GM19238 (cell line): Measurements from ENCODE around the gene VENTX.

Source experiments
- DNase-seq: peaks from one replicate; pipeline ENCODE4 v3.0.0; 2011; ENCODE audit warnings: low spot score; ENCODE audit not compliant: insufficient read length

Gene VENTX

GRCh38 chr10:133235265-133235855 lies 2.3 kb upstream of the VENTX start:
- DNase-seq: no peak

- no peak for DNase-seq
These were observed 1.7 kb upstream of the VENTX start for GRCh38 chr10:133235932-133236331.

DNA sequence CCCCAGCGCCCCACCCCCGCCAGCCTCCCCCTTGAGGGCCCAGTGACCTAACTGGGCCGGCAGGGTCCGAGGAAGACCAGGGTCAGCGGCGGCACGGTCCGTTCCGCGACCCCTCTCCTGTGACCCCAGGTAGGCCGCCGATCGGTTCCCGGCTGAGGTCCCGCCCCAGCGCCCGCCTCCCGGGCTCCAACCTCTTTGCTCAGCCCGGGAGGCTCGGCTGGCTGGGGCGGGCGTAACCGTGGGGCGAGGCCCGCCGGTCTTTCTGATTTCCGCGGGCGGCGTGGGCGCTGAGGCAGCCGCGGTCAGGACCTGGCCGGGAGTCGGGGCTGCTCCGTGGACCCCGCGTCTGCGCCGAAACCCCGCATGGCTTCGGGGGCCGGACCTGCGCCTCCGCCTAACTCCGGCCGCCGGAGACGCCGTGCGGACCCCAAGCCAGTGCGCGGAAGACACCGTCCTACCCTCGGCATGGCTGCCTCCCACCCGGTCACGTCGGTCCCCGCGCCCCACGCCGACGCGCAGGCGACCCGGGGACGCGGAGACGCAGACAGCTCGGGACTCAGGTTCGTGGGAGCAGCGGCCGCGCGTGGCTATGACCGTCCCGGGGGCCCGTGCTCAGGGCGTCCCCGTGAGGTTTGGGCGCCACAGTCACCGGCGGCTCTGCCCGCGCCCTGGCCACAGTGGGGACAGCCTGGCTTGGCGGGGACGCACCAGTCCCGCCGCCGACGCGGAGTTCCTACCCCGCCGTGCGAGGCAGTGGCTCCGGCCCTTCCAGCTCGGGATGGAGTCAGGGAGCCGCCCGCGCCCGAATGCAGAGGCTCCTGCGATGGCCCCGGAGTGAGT lies 1.0 kb upstream of the VENTX start:
- no peak for DNase-seq

GRCh38 chr10:133237241-133237587 lies 441 bp upstream of the VENTX start:
- DNase-seq: no peak

DNA sequence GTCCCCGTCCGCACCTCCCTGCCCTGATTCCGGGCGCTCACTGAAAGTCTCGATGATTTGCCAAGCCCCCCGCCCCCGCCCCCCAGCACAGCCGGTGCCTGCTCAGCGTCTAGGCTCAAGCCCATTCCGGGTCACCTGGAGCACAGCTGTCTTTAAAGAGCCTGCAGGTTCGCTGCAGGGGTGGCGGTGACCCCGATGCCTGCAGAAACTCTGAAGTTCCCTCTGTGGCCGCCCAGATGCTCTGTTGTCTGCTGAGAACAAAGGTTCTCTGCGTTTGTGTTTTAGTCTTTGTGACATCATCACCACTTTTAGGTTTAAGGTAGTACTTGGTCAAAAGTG lies 780 bp downstream of the VENTX start:
- no peak for DNase-seq

GRCh38 chr10:133239990-133240389 lies 2.3 kb downstream of the VENTX start:
- no peak for DNase-seq

DNA sequence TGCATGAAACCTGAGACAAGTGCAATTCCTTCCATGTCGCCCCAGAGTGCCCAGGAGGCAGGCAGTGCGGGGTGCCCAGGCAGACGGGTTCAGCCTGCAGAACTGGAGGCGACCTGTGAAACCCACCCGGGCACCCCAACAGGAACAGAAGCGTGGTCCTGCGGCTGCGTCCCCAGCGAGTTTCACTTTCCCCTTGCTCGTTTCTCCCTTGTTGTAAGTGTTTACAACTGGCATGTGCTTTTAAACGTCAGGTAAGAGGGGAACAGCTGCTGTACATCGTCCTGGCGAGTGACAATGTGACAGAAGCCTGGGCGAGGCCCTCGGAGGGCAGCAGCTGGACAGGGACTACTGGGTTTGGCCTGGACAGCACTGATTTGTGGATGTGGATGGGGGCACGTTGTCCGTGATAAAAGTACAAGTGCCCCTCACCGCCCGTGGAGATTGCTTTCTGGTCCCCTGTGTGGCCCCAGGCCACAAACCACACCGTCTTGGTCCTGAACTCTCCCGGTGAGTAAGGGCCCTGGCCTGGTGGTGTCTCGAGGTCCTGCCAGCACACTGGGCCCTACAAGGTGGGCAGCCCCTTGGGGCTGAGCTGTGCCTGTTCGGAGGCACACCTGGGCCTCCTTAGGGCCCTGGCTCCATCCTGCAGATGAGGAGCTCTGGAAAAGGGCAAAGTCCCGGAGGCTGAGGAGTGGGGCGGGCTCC lies 4.0 kb downstream of the VENTX start:
- no peak for DNase-seq

DNA sequence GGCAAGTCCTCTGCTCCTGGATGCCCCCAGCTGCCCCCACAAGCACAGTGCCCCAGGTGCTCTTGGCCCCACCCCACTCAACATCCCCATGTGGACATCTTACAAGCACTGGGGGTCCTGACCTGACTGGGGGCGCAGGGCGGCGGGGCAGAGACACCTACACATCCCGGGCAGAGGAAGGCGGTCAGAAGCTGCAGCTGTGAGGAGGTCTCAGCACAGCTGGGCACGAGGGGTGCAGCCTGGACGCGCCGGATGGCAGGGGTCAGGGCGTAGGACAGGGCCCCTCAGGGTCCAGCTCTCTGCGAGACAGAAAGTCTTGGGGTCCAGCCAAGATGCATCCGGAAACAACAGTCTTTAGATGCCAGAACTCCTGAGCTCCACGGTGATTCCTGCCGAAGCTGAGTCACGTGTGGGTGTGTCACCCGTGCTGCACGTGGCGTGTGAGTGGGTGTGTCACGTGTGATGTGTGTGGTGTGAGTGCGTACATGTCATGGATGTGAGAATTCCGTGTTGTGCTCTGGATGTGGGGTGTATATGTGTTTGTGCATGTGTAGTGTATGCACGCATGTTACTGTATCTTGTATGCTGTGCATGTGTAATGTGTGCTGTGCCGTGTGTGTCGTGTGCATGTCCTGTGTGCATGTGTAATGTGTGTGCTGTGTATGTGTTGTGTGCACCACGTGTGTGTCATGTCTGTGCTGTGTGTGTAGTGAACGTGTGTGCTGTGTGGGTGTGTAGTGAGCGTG lies 5.1 kb downstream of the VENTX start:
- no peak for DNase-seq

DNA sequence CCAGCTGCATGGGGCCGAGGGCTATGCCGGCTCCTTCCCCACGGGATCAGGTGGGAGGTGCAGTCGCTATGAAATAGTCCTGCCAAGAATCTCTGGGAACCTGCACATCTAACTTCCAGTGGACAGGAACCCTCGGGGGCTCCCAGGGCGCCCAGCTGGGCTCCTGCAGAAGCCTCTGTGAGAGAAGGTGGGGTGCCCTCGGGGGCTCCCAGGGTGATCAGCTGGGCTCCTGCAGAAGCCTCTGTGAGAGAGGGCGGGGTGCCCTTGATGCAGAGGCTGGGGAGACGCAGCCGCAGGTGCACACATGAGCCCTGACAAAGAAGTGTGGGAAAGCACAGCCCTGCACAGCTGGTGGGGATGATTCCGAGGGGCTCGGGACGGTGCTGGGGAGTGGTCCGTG lies 5.9 kb downstream of the VENTX start:
- no peak for DNase-seq

DNA sequence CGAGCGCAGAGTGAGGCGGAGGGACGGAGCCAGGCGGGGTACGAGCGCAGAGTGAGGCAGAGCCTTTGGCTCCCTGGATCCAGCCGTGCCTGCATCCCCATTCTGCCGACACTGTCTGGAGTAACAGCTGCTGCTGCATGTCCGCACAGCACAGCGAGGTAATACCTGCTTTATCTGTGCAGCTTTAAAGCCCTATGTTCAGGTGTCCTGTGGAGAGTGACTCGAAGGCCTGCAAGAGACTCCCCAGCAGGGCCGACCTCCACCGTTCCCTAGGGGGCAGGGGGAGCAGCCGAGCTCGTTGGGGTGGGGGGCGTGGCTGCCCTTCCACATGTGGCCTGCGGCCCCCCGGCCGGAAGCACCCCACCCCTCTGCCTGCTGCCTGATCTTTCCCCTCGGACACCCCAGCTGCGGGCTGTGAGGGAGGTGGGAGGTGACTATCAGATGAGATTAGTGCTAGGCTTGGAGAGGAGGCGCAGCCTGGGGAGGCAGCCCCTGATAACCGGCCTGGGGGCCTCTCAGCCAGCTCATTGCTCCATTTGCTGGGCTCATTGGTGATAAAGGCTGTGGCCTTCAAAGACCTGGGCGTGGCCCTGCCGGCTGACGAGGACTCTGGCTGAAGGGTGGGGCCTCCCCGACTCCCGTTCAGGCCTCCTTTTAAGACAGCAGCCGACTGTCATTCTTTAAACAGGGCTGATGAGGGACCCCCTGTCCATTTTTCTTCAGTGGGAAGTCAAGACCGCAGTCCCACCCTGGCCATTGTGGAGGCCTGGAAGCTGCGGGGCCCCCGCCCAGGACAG lies 8.0 kb downstream of the VENTX start:
- no peak for DNase-seq

DNA sequence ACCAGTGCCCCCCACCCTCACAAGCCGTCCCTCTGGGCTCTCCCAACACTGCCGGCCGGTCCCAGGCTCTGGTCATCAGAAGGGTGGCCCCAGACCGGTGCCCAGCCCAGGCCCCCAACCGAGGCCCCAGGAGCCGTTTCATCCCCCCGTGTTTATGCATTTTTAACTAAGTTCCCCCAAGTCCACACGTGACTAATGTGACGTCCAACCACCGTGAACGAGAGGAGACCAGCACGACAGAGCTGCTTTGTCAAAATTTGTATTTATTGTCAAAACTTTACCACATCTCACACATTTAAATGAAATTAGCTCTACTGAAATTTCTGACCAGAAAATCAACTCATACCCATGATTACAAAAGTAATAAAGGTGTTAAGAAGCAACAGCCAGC lies 8.6 kb downstream of the VENTX start:
- DNase-seq: no peak

- DNase-seq: no peak
These were observed 10.2 kb downstream of the VENTX start for GRCh38 chr10:133247681-133248333.

DNA sequence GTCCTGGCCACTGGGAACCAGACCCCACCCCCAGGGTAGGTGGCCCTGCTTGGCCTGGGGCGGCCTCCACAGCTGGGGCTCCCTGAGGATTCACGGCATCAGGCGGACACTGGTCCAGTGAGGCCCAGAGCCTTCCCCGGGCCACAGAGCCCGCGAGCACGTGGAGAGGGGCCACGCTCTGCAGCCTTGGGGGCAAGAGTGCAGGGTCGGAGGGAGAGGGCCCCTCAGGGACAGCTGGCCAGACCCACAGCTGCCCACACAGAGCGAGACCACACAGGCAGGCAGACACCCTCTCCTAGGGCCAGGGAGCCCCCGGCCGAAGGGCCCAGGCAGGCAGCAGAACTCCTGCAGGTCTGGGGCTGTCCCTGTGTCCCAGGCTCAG lies 10.7 kb downstream of the VENTX start:
- DNase-seq: no peak

- no peak for DNase-seq
These were observed 11.6 kb downstream of the VENTX start for GRCh38 chr10:133249094-133249780.

GRCh38 chr10:133249975-133250754 lies 12.5 kb downstream of the VENTX start:
- no peak for DNase-seq

DNA sequence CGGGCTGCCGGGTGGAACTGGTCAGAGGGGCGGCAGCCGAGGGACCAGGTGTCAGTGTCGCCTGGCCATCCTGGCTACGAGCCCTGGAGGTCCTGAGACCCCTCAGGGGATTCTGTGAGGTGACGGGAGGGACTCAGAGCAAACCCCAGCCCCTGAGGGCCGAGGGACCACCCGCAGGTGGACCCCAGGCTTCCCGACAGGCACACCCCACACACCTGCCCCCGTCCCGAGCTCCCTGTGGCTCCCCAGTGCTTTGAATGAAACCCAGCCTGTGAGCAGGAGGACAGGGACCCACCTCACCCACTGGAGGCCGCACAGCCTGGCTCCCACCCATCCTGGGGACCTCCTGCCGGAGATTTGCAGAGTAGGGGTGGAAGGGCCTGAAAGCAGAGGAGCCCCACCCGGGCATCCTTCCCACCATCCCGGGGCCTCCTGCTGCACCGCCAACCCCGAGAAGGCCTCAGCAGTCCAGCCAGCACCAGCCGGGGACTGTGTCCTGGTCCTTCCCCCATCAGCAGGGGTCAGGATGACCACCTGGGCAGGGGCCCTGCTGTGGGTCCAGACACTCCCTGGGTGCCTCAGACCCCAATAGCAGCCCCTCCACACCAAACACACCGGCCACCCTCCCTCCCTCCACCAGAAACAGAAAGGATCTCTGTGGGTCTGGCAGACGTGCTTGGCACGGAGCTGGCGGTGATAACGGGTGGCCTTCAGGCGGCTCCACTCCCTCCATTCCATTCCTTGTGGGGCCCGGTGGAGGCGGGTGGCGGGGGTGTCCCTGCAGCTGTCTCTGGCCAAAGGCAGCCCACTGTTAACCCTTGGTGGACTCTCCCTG lies 13.9 kb downstream of the VENTX start:
- no peak for DNase-seq

- DNase-seq: no peak
These were observed 14.5 kb downstream of the VENTX start for GRCh38 chr10:133252223-133252552.

DNA sequence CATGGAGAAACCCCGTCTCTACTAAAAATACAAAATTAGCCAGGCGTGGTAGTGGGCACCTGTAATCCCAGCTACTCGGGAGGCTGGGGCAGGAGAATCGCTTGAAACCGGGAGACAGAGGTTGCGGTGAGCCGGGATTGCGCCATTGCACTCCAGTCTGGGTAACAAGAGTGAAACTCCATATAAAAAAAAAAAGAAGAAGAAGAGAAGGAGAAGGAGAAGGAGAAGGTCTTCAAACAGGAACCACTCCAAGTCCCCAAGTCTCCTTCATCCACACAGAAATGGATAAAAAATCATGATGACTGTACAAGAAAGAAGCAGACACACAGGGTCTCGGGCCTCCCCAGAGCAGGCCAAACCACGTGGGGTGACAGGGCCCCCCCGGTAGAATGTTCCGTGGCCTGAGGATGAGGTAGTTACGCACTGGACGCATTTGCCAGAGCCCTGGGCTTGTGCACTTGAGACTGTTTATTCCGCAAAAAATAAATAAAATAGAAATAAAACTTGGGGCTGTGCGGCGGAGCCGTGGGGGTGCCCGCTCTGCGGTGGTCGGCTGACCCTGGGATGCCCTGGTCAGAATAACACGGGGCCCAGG lies 15.8 kb downstream of the VENTX start:
- DNase-seq: no peak
